A549 (cell line): ENCODE data around the gene CALM1. TPM values are rescaled to one million over a fixed set of nuclear protein-coding genes. Genes with fewer than 3 reads are reported as not detected.

Experiments used
- ATAC-seq, 2 experiments: fragments of 200-7000 bp in 1 of 2; fragments of >200 bp in 1 of 2; cut with Nextera tagmentation in 1 of 2; cut with Tn5 transposase in 1 of 2; 3 replicates each; pipeline versions ENCODE4 v1.8.0 to v1.9.1; 2018 to 2020; ENCODE audit warnings: mild to moderate bottlenecking in 1 of 2, moderate library complexity in 1 of 2
- CTCF ChIA-PET: fragments of 300-600 bp; sonication (Branson Sonifier 250); formaldehyde crosslinking; extraction: SDS; loops from one replicate; lab custom pipeline; 2021; ENCODE audit warnings: antibody characterized with exemption, inconsistent platforms; lab: Yijun Ruan, JAX
- POLR2A ChIA-PET: fragments of 350-600 bp; formaldehyde crosslinking; extraction: SDS; loops from one replicate; lab custom pipeline; 2021; ENCODE audit warnings: antibody characterized with exemption, inconsistent platforms; lab: Yijun Ruan, JAX
- DNase-seq, 2 experiments: peaks; one replicate each; pipeline versions ENCODE4 v3.0.0 to v3.0.0-alpha.2; 2011 to 2016; ENCODE audit warnings: low read depth in 1 of 2, low spot score in 1 of 2
- FAIRE-seq: peaks from 2 replicates; lab custom pipeline; 2011; peaks lifted over from hg19 to GRCh38; lab: Jason Lieb, UNC
- H3K27ac ChIP-seq, 2 experiments: fragments of >200 bp; sonication (Bioruptor Twin); formaldehyde crosslinking; 3 replicates each; pipeline ENCODE4 v1.5.1; 2016 to 2017
- H3K4me1 ChIP-seq: fragments of >200 bp; sonication (Bioruptor Twin); formaldehyde crosslinking; 3 replicates; pipeline ENCODE4 v1.6.1; 2016
- H3K4me2 ChIP-seq: fragments of >200 bp; sonication (Bioruptor Twin); formaldehyde crosslinking; 3 replicates; pipeline ENCODE4 v1.6.1; 2016
- H3K4me3 ChIP-seq: fragments of >200 bp; sonication (Bioruptor Twin); formaldehyde crosslinking; 3 replicates; pipeline ENCODE4 v1.5.1; 2016
- H3K9me3 ChIP-seq: fragments of >200 bp; sonication (Bioruptor Twin); formaldehyde crosslinking; 3 replicates; pipeline ENCODE4 v1.6.1; 2016
- BHLHE40 ChIP-seq: IDR thresholded peaks from 2 replicates; pipeline ENCODE4 v1.6.1; 2012; ENCODE audit warnings: low read depth, low read length, inconsistent platforms
- CTCF ChIP-seq: fragments of >200 bp; sonication (Bioruptor Twin); formaldehyde crosslinking; IDR thresholded peaks from 3 replicates; pipeline ENCODE4 v1.5.1; 2016
- EHMT2 ChIP-seq: fragments of 200-600 bp; sonication (generic); IDR thresholded peaks from 2 replicates; pipeline ENCODE4 v1.6.1; 2016; ENCODE audit warnings: antibody characterized with exemption, low read depth, mild to moderate bottlenecking, moderate library complexity
- EP300 ChIP-seq, 2 experiments: fragments of >200 bp; sonication (Bioruptor Twin); formaldehyde crosslinking; IDR thresholded peaks; 2 replicates in 1 of 2; 3 replicates in 1 of 2; pipeline ENCODE4 v1.6.1; 2016 to 2017
- FOSL2 ChIP-seq, 2 experiments: fragments of 450-650 bp in 1 of 2; fragments of >200 bp in 1 of 2; sonication (Bioruptor Twin) in 1 of 2; formaldehyde crosslinking; IDR thresholded peaks; 2 replicates each; pipeline versions ENCODE4 v1.5.0 to v1.6.1; 2016 to 2020; ENCODE audit warnings: mild to moderate bottlenecking in 1 of 2, moderate library complexity in 1 of 2
- FOXS1 ChIP-seq: fragments of 250-450 bp; sonication (Bioruptor Pico); IDR thresholded peaks from 2 replicates; pipeline ENCODE4 v1.5.0; 2020; ENCODE audit warnings: mild to moderate bottlenecking, moderate library complexity
- GATA3 ChIP-seq: IDR thresholded peaks from 2 replicates; pipeline ENCODE4 v1.6.1; 2012; ENCODE audit warnings: borderline replicate concordance
- HOXB5 ChIP-seq: fragments of 250-450 bp; sonication (Bioruptor Pico); IDR thresholded peaks from 2 replicates; pipeline ENCODE4 v1.5.0; 2020; ENCODE audit warnings: mild to moderate bottlenecking, moderate library complexity
- KDM1A ChIP-seq: fragments of 200-600 bp; sonication (generic); IDR thresholded peaks from 2 replicates; pipeline ENCODE4 v1.6.1; 2016; ENCODE audit warnings: low read depth, mild to moderate bottlenecking
- MAFK ChIP-seq: fragments of 450-650 bp; IDR thresholded peaks from 2 replicates; pipeline ENCODE4 v1.6.1; 2014; ENCODE audit not compliant: partially characterized antibody
- NPAS2 ChIP-seq: fragments of 250-450 bp; sonication (Bioruptor Pico); IDR thresholded peaks from 2 replicates; pipeline ENCODE4 v1.8.0; 2022; ENCODE audit warnings: mild to moderate bottlenecking, moderate library complexity, borderline replicate concordance
- POLR2A ChIP-seq: IDR thresholded peaks from 2 replicates; pipeline ENCODE4 v1.6.1; 2012; ENCODE audit warnings: mild to moderate bottlenecking, low read length
- POLR2AphosphoS2 ChIP-seq: conservative IDR thresholded peaks from 2 replicates; pipeline ENCODE4 v1.6.1; 2012; ENCODE audit warnings: low read length, improper control_type of control experiment, inconsistent platforms
- RCOR1 ChIP-seq: fragments of 150-350 bp; IDR thresholded peaks from 2 replicates; pipeline ENCODE4 v1.6.1; 2014; ENCODE audit warnings: antibody characterized with exemption, low read length, low read depth
- RNF2 ChIP-seq: fragments of 200-600 bp; sonication (generic); IDR thresholded peaks from 2 replicates; pipeline ENCODE4 v1.6.1; 2016; ENCODE audit warnings: low read depth, mild to moderate bottlenecking, antibody characterized with exemption, moderate library complexity, borderline replicate concordance
- SREBF2 ChIP-seq: fragments of 450-650 bp; IDR thresholded peaks from 2 replicates; pipeline ENCODE4 v1.6.1; 2014; ENCODE audit warnings: mild to moderate bottlenecking, moderate library complexity
- TFCP2L1 ChIP-seq: fragments of 250-450 bp; sonication (Bioruptor Pico); IDR thresholded peaks from 2 replicates; pipeline ENCODE4 v1.5.0; 2021; ENCODE audit warnings: mild to moderate bottlenecking
- TP53 ChIP-seq: fragments of 250-450 bp; sonication (Bioruptor Pico); IDR thresholded peaks from 2 replicates; pipeline ENCODE4 v1.5.0; 2021; ENCODE audit warnings: mild to moderate bottlenecking, moderate library complexity
- USF2 ChIP-seq: fragments of 450-650 bp; IDR thresholded peaks from 2 replicates; pipeline ENCODE4 v1.6.1; 2014; ENCODE audit warnings: antibody characterized with exemption
- ZNF302 ChIP-seq: fragments of 250-450 bp; sonication (Bioruptor Pico); IDR thresholded peaks from 2 replicates; pipeline ENCODE4 v1.9.0; 2021; ENCODE audit warnings: inconsistent platforms, mild to moderate bottlenecking, moderate library complexity
- WGBS: methylation state at CpG from one replicate; pipeline ENCODE4 v1.1.6; 2017; ENCODE audit errors: missing lambda C conversion rate; 5-methylcytosine and 5-hydroxymethylcytosine counted together
- polyA plus RNA-seq, 4 experiments: library from polyadenylated mRNA; depleted of rRNA in 3 of 4; stranded (reverse); fragments of >200 nt; fragmentation: RNase III in 1 of 4; extraction: RNeasy Plus Mini Kit Qiagen cat#74134 plus additional on column Dnase treatment in 1 of 4; gene quantifications; 2 replicates in 3 of 4; 3 replicates in 1 of 4; pipeline ENCODE4 v1.2.3, GENCODE V29; 2011 to 2017
- TF ChIP-seq, protein P1 (sequence below): IDR thresholded peaks from 2 replicates; pipeline ENCODE4 v1.6.1; 2012; ENCODE audit warnings: low read depth, borderline replicate concordance
- TF ChIP-seq, protein P2 (sequence below): fragments of 250-450 bp; sonication (Bioruptor Pico); IDR thresholded peaks from 2 replicates; pipeline ENCODE4 v1.5.0; 2020; ENCODE audit warnings: low read depth, mild to moderate bottlenecking, moderate library complexity
- TF ChIP-seq, protein P3 (sequence below): IDR thresholded peaks from 2 replicates; pipeline ENCODE4 v1.6.1; 2012
- TF ChIP-seq, protein P4 (sequence below): fragments of 150-350 bp; IDR thresholded peaks from 2 replicates; pipeline ENCODE4 v1.6.1; 2014; ENCODE audit warnings: low read depth, mild to moderate bottlenecking, low read length

The CALM1 gene
- polyA plus RNA-seq, 2 of the 4 experiments (the other 2 are of a cell fraction), result 374 to 451 TPM

DNA sequence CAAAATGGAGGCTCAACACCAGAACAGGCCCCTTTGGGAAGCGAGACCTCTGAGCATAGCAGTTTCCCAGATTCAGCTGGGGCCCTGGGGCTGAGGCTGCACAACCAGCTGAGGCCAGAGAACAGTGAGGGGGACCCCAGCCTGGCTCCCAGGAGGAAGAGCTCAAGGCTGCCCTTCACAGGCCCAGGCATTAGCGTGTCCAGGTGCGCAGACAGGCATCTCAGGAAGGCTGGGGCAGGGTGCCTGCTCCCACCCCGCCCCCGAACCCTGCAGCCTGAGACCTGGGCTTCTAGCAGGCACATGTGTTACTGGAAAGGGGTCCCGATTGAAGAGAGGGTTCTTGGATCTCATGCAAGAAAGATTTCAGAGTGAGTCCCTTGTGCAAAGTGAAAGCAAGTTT is 27.2 kb downstream of the CALM1 start:
- ATAC-seq (no peak), DNase-seq (no peak), FAIRE-seq (no peak)
- CTCF ChIA-PET, result no interaction called here
- no peaks in the 10 kb centered on the region for H3K9me3 ChIP-seq
- H3K4me1 ChIP-seq, result peaks cover 7% of the 10 kb centered on the region
- H3K27ac ChIP-seq, result no peak overlapping the region
- H3K4me3 ChIP-seq, result no peak overlapping the region
- POLR2A ChIA-PET, result no interaction called here
- no peak overlapping the region for H3K4me2 ChIP-seq
- 80% methylated on average over 6 of the region's 6 CpGs for WGBS
- TF ChIP-seq FOXS1 (CRISPR knock-in tag), result no peak
- no peak for TF ChIP-seq SREBF2
- TF ChIP-seq ZNF302 (CRISPR knock-in tag), result no peak
- no peak for TF ChIP-seq EP300 (IDR thresholded peaks at IDR 0.05)
- TF ChIP-seq BHLHE40, result no peak
- TF ChIP-seq HOXB5, result no peak
- TF ChIP-seq NPAS2, result no peak
- no peak for TF ChIP-seq POLR2A
- TF ChIP-seq RNF2, result no peak
- no peak for TF ChIP-seq MAFK
- no peak for TF ChIP-seq RCOR1
- TF ChIP-seq, protein P1, sequence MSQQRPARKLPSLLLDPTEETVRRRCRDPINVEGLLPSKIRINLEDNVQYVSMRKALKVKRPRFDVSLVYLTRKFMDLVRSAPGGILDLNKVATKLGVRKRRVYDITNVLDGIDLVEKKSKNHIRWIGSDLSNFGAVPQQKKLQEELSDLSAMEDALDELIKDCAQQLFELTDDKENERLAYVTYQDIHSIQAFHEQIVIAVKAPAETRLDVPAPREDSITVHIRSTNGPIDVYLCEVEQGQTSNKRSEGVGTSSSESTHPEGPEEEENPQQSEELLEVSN, result no peak
- no peak for TF ChIP-seq GATA3
- no peak for TF ChIP-seq CTCF

DNA sequence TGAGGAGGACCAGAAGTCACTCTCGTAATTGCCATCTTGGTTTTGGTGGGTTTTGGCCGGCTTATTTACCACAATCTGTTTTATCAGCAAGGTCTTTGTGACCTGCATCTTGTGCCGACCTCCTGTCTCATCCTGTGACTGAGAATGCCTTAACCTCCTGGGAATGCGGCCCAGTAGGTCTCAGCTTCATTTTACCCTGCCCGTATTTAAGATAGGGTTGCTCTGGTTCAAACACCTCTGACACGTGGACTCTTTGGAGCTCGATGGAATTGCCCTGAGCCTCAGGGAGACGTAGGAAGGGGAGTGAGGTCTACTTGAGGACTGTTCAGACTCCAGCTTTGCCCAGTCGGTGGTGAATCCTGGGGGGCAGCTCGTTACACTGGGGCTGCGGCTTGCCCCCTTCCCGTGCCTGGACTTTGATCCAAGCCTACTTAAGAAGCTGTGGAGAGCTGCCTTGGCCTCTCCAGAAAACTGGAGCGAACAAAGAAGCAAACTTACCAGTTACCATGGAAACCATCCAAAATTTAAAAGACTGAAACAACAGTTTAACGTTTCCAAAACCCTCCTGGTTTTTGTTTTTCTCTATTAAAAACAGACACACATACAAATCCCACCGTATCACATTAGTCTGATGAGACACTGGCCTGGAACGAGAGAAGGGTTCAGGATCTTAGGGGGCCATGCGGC is 28.0 kb downstream of the CALM1 start:
- ChIA-PET POLR2A (no interaction called here), CTCF (no interaction called here)
- Histone ChIP-seq H3K4me2 (no peak overlapping the region), H3K4me3 (no peak overlapping the region), H3K9me3 (no peaks in the 10 kb centered on the region), H3K27ac (no peak overlapping the region), H3K4me1 (no peaks in the 10 kb centered on the region; the same call in 2 of the 3 replicates)
- TF ChIP-seq BHLHE40, result no peak
- no peak for TF ChIP-seq EHMT2
- TF ChIP-seq KDM1A, result no peak
- no peak for TF ChIP-seq SREBF2
- TF ChIP-seq, protein P2, sequence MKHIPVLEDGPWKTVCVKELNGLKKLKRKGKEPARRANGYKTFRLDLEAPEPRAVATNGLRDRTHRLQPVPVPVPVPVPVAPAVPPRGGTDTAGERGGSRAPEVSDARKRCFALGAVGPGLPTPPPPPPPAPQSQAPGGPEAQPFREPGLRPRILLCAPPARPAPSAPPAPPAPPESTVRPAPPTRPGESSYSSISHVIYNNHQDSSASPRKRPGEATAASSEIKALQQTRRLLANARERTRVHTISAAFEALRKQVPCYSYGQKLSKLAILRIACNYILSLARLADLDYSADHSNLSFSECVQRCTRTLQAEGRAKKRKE (CRISPR knock-in tag), result no peak
- TF ChIP-seq, protein P1, result no peak
- no peak for TF ChIP-seq EP300 (IDR thresholded peaks at IDR 0.05)
- ATAC-seq, result no peak
- WGBS, result 61% methylated on average over 17 of the region's 17 CpGs
- no peak for FAIRE-seq
- DNase-seq, result no peak

DNA sequence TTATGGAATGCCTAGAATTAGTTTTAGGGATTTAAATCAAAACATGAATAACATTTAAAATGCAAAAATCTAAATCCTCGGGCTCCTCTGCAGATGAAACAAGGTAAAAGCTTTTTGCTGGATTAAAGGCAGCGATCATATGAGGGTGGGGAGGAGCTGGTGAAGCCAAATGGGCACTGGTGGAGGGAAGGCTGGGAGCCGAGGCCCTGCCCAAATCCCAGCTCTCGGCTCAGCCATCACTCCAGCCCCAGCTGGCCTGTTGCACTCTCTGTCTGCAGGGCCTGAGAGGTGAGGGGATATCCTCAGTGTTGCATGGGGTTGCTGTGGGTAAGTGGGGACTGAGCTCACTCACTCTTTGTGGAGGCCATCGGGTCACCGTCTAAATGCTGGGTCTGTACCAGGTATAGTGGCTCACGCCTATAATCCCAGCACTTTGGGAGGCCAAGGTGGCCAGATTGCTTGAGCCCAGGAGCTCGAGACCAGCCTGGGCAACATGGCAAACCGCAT is 28.6 kb downstream of the CALM1 start:
- no peak for TF ChIP-seq NPAS2
- TF ChIP-seq, protein P3, sequence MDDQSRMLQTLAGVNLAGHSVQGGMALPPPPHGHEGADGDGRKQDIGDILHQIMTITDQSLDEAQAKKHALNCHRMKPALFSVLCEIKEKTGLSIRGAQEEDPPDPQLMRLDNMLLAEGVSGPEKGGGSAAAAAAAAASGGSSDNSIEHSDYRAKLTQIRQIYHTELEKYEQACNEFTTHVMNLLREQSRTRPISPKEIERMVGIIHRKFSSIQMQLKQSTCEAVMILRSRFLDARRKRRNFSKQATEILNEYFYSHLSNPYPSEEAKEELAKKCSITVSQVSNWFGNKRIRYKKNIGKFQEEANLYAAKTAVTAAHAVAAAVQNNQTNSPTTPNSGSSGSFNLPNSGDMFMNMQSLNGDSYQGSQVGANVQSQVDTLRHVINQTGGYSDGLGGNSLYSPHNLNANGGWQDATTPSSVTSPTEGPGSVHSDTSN, result no peak
- no peak for TF ChIP-seq USF2
- no peak for TF ChIP-seq FOSL2 (IDR thresholded peaks at IDR 0.05)
- no peak for TF ChIP-seq FOSL2 (CRISPR knock-in tag; IDR thresholded peaks at IDR 0.05)
- TF ChIP-seq TFCP2L1 (CRISPR knock-in tag), result no peak
- TF ChIP-seq, protein P4, sequence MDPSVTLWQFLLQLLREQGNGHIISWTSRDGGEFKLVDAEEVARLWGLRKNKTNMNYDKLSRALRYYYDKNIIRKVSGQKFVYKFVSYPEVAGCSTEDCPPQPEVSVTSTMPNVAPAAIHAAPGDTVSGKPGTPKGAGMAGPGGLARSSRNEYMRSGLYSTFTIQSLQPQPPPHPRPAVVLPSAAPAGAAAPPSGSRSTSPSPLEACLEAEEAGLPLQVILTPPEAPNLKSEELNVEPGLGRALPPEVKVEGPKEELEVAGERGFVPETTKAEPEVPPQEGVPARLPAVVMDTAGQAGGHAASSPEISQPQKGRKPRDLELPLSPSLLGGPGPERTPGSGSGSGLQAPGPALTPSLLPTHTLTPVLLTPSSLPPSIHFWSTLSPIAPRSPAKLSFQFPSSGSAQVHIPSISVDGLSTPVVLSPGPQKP, result no peak
- TF ChIP-seq POLR2AphosphoS2, result no peak
- no peak for TF ChIP-seq TP53 (CRISPR knock-in tag)
- no peak for TF ChIP-seq RNF2
- TF ChIP-seq, all 56 proteins: peak for 0
- POLR2A ChIA-PET, result no interaction called here
- CTCF ChIA-PET, result no interaction called here

More for the DNA sequence above, 28.6 kb downstream of the CALM1 start:
- DNase-seq, result no peak
- ATAC-seq, result no peak
- H3K4me1 ChIP-seq, result no peaks in the 10 kb centered on the region
- H3K27ac ChIP-seq, result no peak overlapping the region
- no peak overlapping the region for H3K4me2 ChIP-seq
- no peak overlapping the region for H3K4me3 ChIP-seq
- FAIRE-seq, result no peak
- no peaks in the 10 kb centered on the region for H3K9me3 ChIP-seq
- 83% methylated on average over 8 of the region's 9 CpGs for WGBS
